PC-3 (cell line): ENCODE data around the gene UNC50. TPM values are rescaled to one million over a fixed set of nuclear protein-coding genes. Genes with fewer than 3 reads are reported as not detected.

Experiments used
- ATAC-seq: fragments of 200-7000 bp; cut with Tn5 transposase; 2 replicates; pipeline ENCODE4 v1.9.1; 2020; ENCODE audit warnings: mild to moderate bottlenecking, moderate library complexity
- BruUV-seq: library from RNA; stranded (reverse); fragments of 400-500 nt; replicated peaks from 2 replicates; lab custom pipeline; 2021; lab: Mats Ljungman, UMichigan
- CTCF ChIA-PET: fragments of 300-600 bp; sonication (Branson Sonifier 250); formaldehyde crosslinking; loops from one replicate; lab custom pipeline; 2022; ENCODE audit warnings: antibody characterized with exemption; lab: Charles Lee
- POLR2A ChIA-PET: fragments of 300-600 bp; sonication (Branson Sonifier 250); formaldehyde crosslinking; loops from one replicate; lab custom pipeline; 2022; ENCODE audit warnings: antibody characterized with exemption; ENCODE audit not compliant: unreplicated experiment; lab: Charles Lee
- DNase-seq: peaks from one replicate; pipeline ENCODE4 v3.0.0-alpha.2; 2015
- H2AFZ ChIP-seq: fragments of 300-600 bp; sonication (generic); 2 replicates; pipeline ENCODE4 v1.6.0; 2016; ENCODE audit warnings: antibody characterized with exemption, low read length
- H3F3A ChIP-seq: fragments of 300-600 bp; sonication (generic); one replicate; pipeline ENCODE4 v1.6.0; 2017; ENCODE audit warnings: antibody characterized with exemption, low read length, control low read depth, mild to moderate bottlenecking; ENCODE audit not compliant: unreplicated experiment
- H3K27ac ChIP-seq: fragments of 300-600 bp; sonication (generic); 2 replicates; pipeline ENCODE4 v1.5.1; 2016; ENCODE audit warnings: mild to moderate bottlenecking, low read length
- H3K27me3 ChIP-seq: fragments of 300-600 bp; sonication (generic); 2 replicates; pipeline ENCODE4 v1.6.1; 2016; ENCODE audit warnings: low read length, mixed read lengths
- H3K36me3 ChIP-seq: fragments of 300-600 bp; sonication (generic); 2 replicates; pipeline ENCODE4 v1.6.1; 2016; ENCODE audit warnings: low read depth, mixed run types, low read length, mixed read lengths
- H3K4me1 ChIP-seq: fragments of 300-600 bp; sonication (generic); 2 replicates; pipeline ENCODE4 v1.5.1; 2016; ENCODE audit warnings: low read length; ENCODE audit not compliant: insufficient read depth
- H3K4me2 ChIP-seq: fragments of 300-600 bp; sonication (generic); 2 replicates; pipeline ENCODE4 v1.6.0; 2016; ENCODE audit warnings: low read length
- H3K4me3 ChIP-seq: fragments of 300-600 bp; sonication (generic); 2 replicates; pipeline ENCODE4 v1.5.1; 2016; ENCODE audit warnings: mild to moderate bottlenecking, low read length, mixed read lengths
- H3K79me2 ChIP-seq: fragments of 300-600 bp; sonication (generic); 2 replicates; pipeline ENCODE4 v1.6.1; 2017; ENCODE audit warnings: low read length, mixed read lengths
- H3K9ac ChIP-seq: fragments of 300-600 bp; sonication (generic); 2 replicates; pipeline ENCODE4 v1.6.0; 2016; ENCODE audit warnings: mild to moderate bottlenecking, low read length
- H3K9me2 ChIP-seq: fragments of 300-600 bp; sonication (generic); replicated peaks from 2 replicates; pipeline ENCODE4 v1.6.1; 2016; ENCODE audit warnings: mixed run types, low read length, mixed read lengths
- H3K9me3 ChIP-seq: fragments of 300-600 bp; sonication (generic); 2 replicates; pipeline ENCODE4 v1.6.1; 2016; ENCODE audit warnings: low read length, mixed read lengths
- H4K20me1 ChIP-seq: fragments of 300-600 bp; sonication (generic); 2 replicates; pipeline ENCODE4 v1.6.1; 2016; ENCODE audit warnings: low read length, mixed read lengths
- CTCF ChIP-seq: fragments of 300-600 bp; sonication (generic); conservative IDR thresholded peaks from 2 replicates; pipeline ENCODE4 v1.5.1; 2017; ENCODE audit warnings: antibody characterized with exemption, low read depth, mild to moderate bottlenecking, low read length
- EZH2 ChIP-seq: fragments of 300-600 bp; sonication (generic); IDR thresholded peaks from one replicate; pipeline ENCODE4 v1.6.1; 2017; ENCODE audit warnings: antibody characterized with exemption, mild to moderate bottlenecking, low read length; ENCODE audit not compliant: unreplicated experiment
- EZH2phosphoT487 ChIP-seq: fragments of 300-600 bp; sonication (generic); IDR thresholded peaks from 2 replicates; pipeline ENCODE4 v1.6.1; 2018; ENCODE audit warnings: mild to moderate bottlenecking, antibody characterized with exemption, low read length, borderline replicate concordance
- intact Hi-C: fragments of 100-400 bp; cut with micrococcal nuclease; formaldehyde crosslinking; loops from 2 replicates; pipeline ENCODE4 v1.9.0; 2023
- total RNA-seq: library from RNA; depleted of rRNA; stranded (reverse); fragments of >200 nt; gene quantifications from 2 replicates; pipeline ENCODE4 v1.2.3, GENCODE V29; 2014

UNC50 gene
- total RNA-seq, 1 experiment from 2014 or later, result 26.0 TPM

GRCh38 chr2:98561902-98562695, 46.3 kb upstream of the UNC50 start:
- ChIA-PET CTCF (no interaction called here), POLR2A (no interaction called here)
- Histone ChIP-seq H3K9me3 (no peaks in the 10 kb centered on the region), H3K4me2 (no peak overlapping the region), H3F3A (no peaks in the 10 kb centered on the region), H3K36me3 (no peaks in the 10 kb centered on the region), H3K27ac (no peak overlapping the region), H3K9me2 (no peaks in the 10 kb centered on the region), H3K9ac (no peak overlapping the region), H3K4me3 (no peak overlapping the region), H4K20me1 (no peaks in the 10 kb centered on the region), H3K79me2 (no peaks in the 10 kb centered on the region), H3K4me1 (peaks cover 16% of the 10 kb centered on the region), H2AFZ (no peak overlapping the region), H3K27me3 (no peaks in the 10 kb centered on the region)
- TF ChIP-seq EZH2phosphoT487, result no peak
- TF ChIP-seq EZH2, result no peak
- ATAC-seq (no peak), DNase-seq (no peak)
- BruUV-seq, result no TSS peak
- intact Hi-C loops, result no loop called here

- Histone ChIP-seq H3K36me3 (no peaks in the 10 kb centered on the region; the same call in 1 of the 2 replicates), H3K4me2 (no peak overlapping the region), H3K79me2 (no peaks in the 10 kb centered on the region), H2AFZ (no peak overlapping the region), H3K27ac (no peak overlapping the region), H3F3A (no peaks in the 10 kb centered on the region), H3K4me1 (peaks cover 16% of the 10 kb centered on the region), H3K9me2 (no peaks in the 10 kb centered on the region), H3K27me3 (no peaks in the 10 kb centered on the region), H3K9me3 (no peaks in the 10 kb centered on the region), H3K9ac (no peak overlapping the region), H4K20me1 (no peaks in the 10 kb centered on the region), H3K4me3 (no peak overlapping the region)
- no peak for ATAC-seq
- intact Hi-C loops, result no loop called here
- no peak for TF ChIP-seq EZH2phosphoT487
- no peak for TF ChIP-seq EZH2
- TF ChIP-seq CTCF, result no peak
- CTCF ChIA-PET, result no interaction called here
- no TSS peak for BruUV-seq
- no peak for DNase-seq
- POLR2A ChIA-PET, result no interaction called here
These were observed 45.0 kb upstream of the UNC50 start for GRCh38 chr2:98563394-98563793.

GRCh38 chr2:98564541-98565132, 43.8 kb upstream of the UNC50 start:
- no TSS peak for BruUV-seq
- H4K20me1 ChIP-seq, result no peaks in the 10 kb centered on the region
- ChIA-PET POLR2A (no interaction called here), CTCF (no interaction called here)
- no peaks in the 10 kb centered on the region for H3K9me2 ChIP-seq
- no peak overlapping the region for H3K4me2 ChIP-seq
- ATAC-seq, result no peak
- H3K9me3 ChIP-seq, result no peaks in the 10 kb centered on the region
- no peaks in the 10 kb centered on the region for H3K79me2 ChIP-seq
- H3K9ac ChIP-seq, result no peak overlapping the region
- TF ChIP-seq EZH2phosphoT487 (no peak), EZH2 (no peak), CTCF (no peak)
- intact Hi-C loops, result no loop called here
- no peaks in the 10 kb centered on the region for H3K27me3 ChIP-seq
- no peak overlapping the region for H3K4me3 ChIP-seq
- H2AFZ ChIP-seq, result no peak overlapping the region
- H3K4me1 ChIP-seq, result peaks cover 12% of the 10 kb centered on the region
- no peak for DNase-seq
- H3K36me3 ChIP-seq, result no peaks in the 10 kb centered on the region; the same call in 1 of the 2 replicates
- no peaks in the 10 kb centered on the region for H3F3A ChIP-seq
- no peak overlapping the region for H3K27ac ChIP-seq
